ENCODE data around the gene OBI1.

OBI1 gene

GRCh38 chr13:78606471-78607408 lies 52.2 kb downstream of the OBI1 start:
- no peak for TF ChIP-seq CTCF (conservative IDR thresholded peaks at IDR 0.05; ENCODE audit: control insufficient read depth, insufficient read depth, low read depth, low read length)
- H3K4me3 ChIP-seq (ENCODE audit: control insufficient read depth, low read depth, low read length) = no peak overlapping the region
- no peak for DNase-seq (ENCODE audit: low read depth)

GRCh38 chr13:78604782-78605611 lies 54.0 kb downstream of the OBI1 start:
- DNase-seq (ENCODE audit: low read depth) = peak; percentile 26
- H3K4me3 ChIP-seq (ENCODE audit: control insufficient read depth, low read depth, low read length) = no peak overlapping the region
- no peak for TF ChIP-seq CTCF (conservative IDR thresholded peaks at IDR 0.05; ENCODE audit: control insufficient read depth, insufficient read depth, low read depth, low read length)

- peak; percentile 30 for DNase-seq (ENCODE audit: low read depth)
- no peak for TF ChIP-seq CTCF (conservative IDR thresholded peaks at IDR 0.05; ENCODE audit: control insufficient read depth, insufficient read depth, low read depth, low read length)
- H3K4me3 ChIP-seq (ENCODE audit: control insufficient read depth, low read depth, low read length) = no peak within 1 kb of the TSS
These were observed 55.6 kb downstream of the OBI1 start, which contains the start of gene POU4F1 for GRCh38 chr13:78603240-78603957. POU4F1 (minus strand) TSS chr13:78603552; CDS start chr13:78603326, 226 bp downstream.

- H3K4me3 ChIP-seq (ENCODE audit: control insufficient read depth, low read depth, low read length) = no peak overlapping the region
- no peak for DNase-seq (ENCODE audit: low read depth)
- no peak for TF ChIP-seq CTCF (conservative IDR thresholded peaks at IDR 0.05; ENCODE audit: control insufficient read depth, insufficient read depth, low read depth, low read length)
These were observed 56.3 kb downstream of the OBI1 start for GRCh38 chr13:78602561-78603239.

GRCh38 chr13:78601874-78602560 lies 56.9 kb downstream of the OBI1 start:
- H3K4me3 ChIP-seq (ENCODE audit: control insufficient read depth, low read depth, low read length) = no peak overlapping the region
- TF ChIP-seq CTCF (conservative IDR thresholded peaks at IDR 0.05; ENCODE audit: control insufficient read depth, insufficient read depth, low read depth, low read length) = no peak

More at GRCh38 chr13:78601874-78602560, 56.9 kb downstream of the OBI1 start:
- no peak for DNase-seq (ENCODE audit: low read depth)
